CD4-positive, alpha-beta memory T cell (primary cell): ENCODE data around the gene DNER. TPM values are rescaled to one million over a fixed set of nuclear protein-coding genes. Genes with fewer than 3 reads are reported as not detected.

ENCODE experiments used
- CTCF ChIA-PET: fragments of 350-600 bp; sonication (Branson Sonifier 250); formaldehyde crosslinking; loops from one replicate; lab custom pipeline; 2021; ENCODE audit warnings: inconsistent platforms; ENCODE audit not compliant: partially characterized antibody; lab: Charles Lee
- POLR2A ChIA-PET: fragments of 350-600 bp; sonication (Branson Sonifier 250); formaldehyde crosslinking; loops from one replicate; lab custom pipeline; 2021; ENCODE audit not compliant: partially characterized antibody; lab: Charles Lee
- DNase-seq, 5 donors: peaks; one replicate each; pipeline versions ENCODE4 v3.0.0 to v3.0.0-alpha.2; 2020 to 2022; ENCODE audit warnings: mixed read lengths in 1 of 5
- H3K27ac ChIP-seq: one replicate; pipeline ENCODE4 v1.7.0; 2013; ENCODE audit warnings: low read depth, low read length
- H3K27me3 ChIP-seq: 2 replicates; pipeline ENCODE4 v1.7.0; 2013; ENCODE audit warnings: mild to moderate bottlenecking, low read length, moderate library complexity; ENCODE audit not compliant: insufficient read depth
- H3K36me3 ChIP-seq: 2 replicates; pipeline ENCODE4 v1.7.0; 2013; ENCODE audit warnings: mild to moderate bottlenecking, low read length, moderate library complexity; ENCODE audit not compliant: insufficient read depth
- H3K4me1 ChIP-seq: 2 replicates; pipeline ENCODE4 v1.7.0; 2013; ENCODE audit warnings: mild to moderate bottlenecking, low read length, moderate library complexity; ENCODE audit not compliant: insufficient read depth
- H3K4me3 ChIP-seq, 2 donors: one replicate each; pipeline ENCODE4 v1.7.0; 2013; ENCODE audit warnings: low read length in 2 of 2, mild to moderate bottlenecking in 1 of 2
- H3K9me3 ChIP-seq, 2 donors: one replicate each; pipeline ENCODE4 v1.7.0; 2013; ENCODE audit warnings: low read length in 2 of 2, control low read depth in 1 of 2; ENCODE audit not compliant: control insufficient read depth in 1 of 2
- H3K27ac Mint-ChIP-seq, 7 donors: one replicate each; pipeline ENCODE4 v1.8.0; 2020 to 2021; ENCODE audit warnings: mixed read lengths in 7 of 7, mild to moderate bottlenecking in 6 of 7, inconsistent platforms in 3 of 7, moderate library complexity in 3 of 7
- H3K27me3 Mint-ChIP-seq, 2 donors: one replicate each; pipeline ENCODE4 v1.8.0; 2020 to 2021; ENCODE audit warnings: mixed read lengths in 2 of 2
- H3K36me3 Mint-ChIP-seq, 2 donors: one replicate each; pipeline ENCODE4 v1.8.0; 2020 to 2021; ENCODE audit warnings: mixed read lengths in 2 of 2, inconsistent platforms in 1 of 2, mild to moderate bottlenecking in 1 of 2
- H3K4me1 Mint-ChIP-seq, 4 donors: one replicate each; pipeline ENCODE4 v1.8.0; 2020 to 2021; ENCODE audit warnings: mixed read lengths in 4 of 4, mild to moderate bottlenecking in 1 of 4
- H3K4me3 Mint-ChIP-seq, 8 donors: one replicate each; pipeline ENCODE4 v1.8.0; 2020 to 2021; ENCODE audit warnings: mixed read lengths in 8 of 8, mild to moderate bottlenecking in 7 of 8, moderate library complexity in 6 of 8, inconsistent platforms in 3 of 8
- H3K9me3 Mint-ChIP-seq, 8 donors: one replicate each; pipeline ENCODE4 v1.8.0; 2020 to 2021; ENCODE audit warnings: mixed read lengths in 8 of 8, mild to moderate bottlenecking in 5 of 8, inconsistent platforms in 3 of 8, moderate library complexity in 1 of 8
- intact Hi-C: fragments of 100-400 bp; cut with micrococcal nuclease; formaldehyde crosslinking; loops from one replicate; pipeline ENCODE4 v1.15.1; 2023
- polyA plus RNA-seq, 2 donors: library from polyadenylated mRNA; unstranded; fragments of 300-500 nt; fragmentation: Illumina TruSeq; gene quantifications; one replicate each; pipeline ENCODE4 v1.2.3, GENCODE V29; 2021
- total RNA-seq, 2 experiments: library from RNA; stranded (reverse); gene quantifications; one replicate each; pipeline ENCODE4 v1.2.3, GENCODE V29; 2021

DNER gene
- total and polyA plus RNA-seq, 4 experiments from 2014 or later = not detected

DNA sequence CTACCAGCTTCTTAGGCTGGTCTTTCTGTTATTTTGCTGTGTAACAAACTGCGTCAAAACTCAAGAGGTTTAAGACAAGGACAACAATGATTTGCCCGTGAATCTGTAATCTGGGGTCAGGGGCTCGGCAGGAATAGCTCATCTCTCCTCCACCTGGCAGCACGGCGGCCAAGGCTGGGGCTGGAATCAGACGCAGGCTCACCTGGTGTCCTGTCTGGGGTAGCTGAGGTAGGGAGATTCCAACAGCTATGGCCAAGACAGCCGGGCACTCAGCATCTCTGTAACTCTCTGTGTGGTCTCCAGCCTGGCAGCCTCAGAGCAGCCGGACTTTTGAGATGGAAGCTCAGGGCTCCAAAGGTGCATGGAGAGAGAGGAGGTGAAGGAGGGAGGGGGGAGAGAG, 42.3 kb downstream of the DNER start:
- H3K36me3 ChIP-seq = no peaks in the 10 kb centered on the region
- CTCF ChIA-PET = no interaction called here

GRCh38 chr2:229669841-229670240, 44.5 kb downstream of the DNER start:
- no peak overlapping the region for H3K4me3 ChIP-seq
- no peak for DNase-seq
- H3K4me1 Mint-ChIP-seq = no peaks in the 10 kb centered on the region
- H3K27me3 ChIP-seq = no peaks in the 10 kb centered on the region
- ChIA-PET CTCF (no interaction called here), POLR2A (no interaction called here)
- no peaks in the 10 kb centered on the region for H3K36me3 ChIP-seq
- H3K9me3 ChIP-seq = no peaks in the 10 kb centered on the region
- no peaks in the 10 kb centered on the region for H3K36me3 Mint-ChIP-seq
- H3K4me3 Mint-ChIP-seq = no peak overlapping the region
- H3K9me3 Mint-ChIP-seq = peaks cover 0 to 4% (median 2%) of the 10 kb centered on the region in 8 donors
- no peak overlapping the region for H3K27ac ChIP-seq
- intact Hi-C loops = no loop called here
- no peak overlapping the region for H3K27ac Mint-ChIP-seq
- no peaks in the 10 kb centered on the region for H3K4me1 ChIP-seq
- peaks cover 13 to 29% of the 10 kb centered on the region in 2 donors for H3K27me3 Mint-ChIP-seq

More for the DNA sequence above, 42.3 kb downstream of the DNER start:
- H3K9me3 ChIP-seq = no peaks in the 10 kb centered on the region
- POLR2A ChIA-PET = no interaction called here
- no peak overlapping the region for H3K27ac ChIP-seq
- H3K4me1 ChIP-seq = no peaks in the 10 kb centered on the region
- H3K27ac Mint-ChIP-seq = no peak overlapping the region
- no peaks in the 10 kb centered on the region for H3K27me3 ChIP-seq
- H3K9me3 Mint-ChIP-seq = peaks cover 0 to 6% (median under 1%) of the 10 kb centered on the region in 8 donors
- H3K27me3 Mint-ChIP-seq = peaks cover 19 to 37% of the 10 kb centered on the region in 2 donors
- no peaks in the 10 kb centered on the region for H3K4me1 Mint-ChIP-seq
- no peak overlapping the region for H3K4me3 Mint-ChIP-seq
- no peaks in the 10 kb centered on the region for H3K36me3 Mint-ChIP-seq
- intact Hi-C loops = no loop called here
- DNase-seq = no peak
- H3K4me3 ChIP-seq = no peak overlapping the region

- ChIA-PET CTCF (no interaction called here), POLR2A (no interaction called here)
- H3K27me3 ChIP-seq = no peaks in the 10 kb centered on the region
- no peak overlapping the region for H3K27ac ChIP-seq
- H3K27me3 Mint-ChIP-seq = peaks cover 11 to 19% of the 10 kb centered on the region in 2 donors
- no peaks in the 10 kb centered on the region for H3K9me3 ChIP-seq
- no peaks in the 10 kb centered on the region for H3K36me3 Mint-ChIP-seq
- DNase-seq = no peak
- H3K4me1 Mint-ChIP-seq = no peaks in the 10 kb centered on the region
- H3K27ac Mint-ChIP-seq = no peak overlapping the region
- no peaks in the 10 kb centered on the region for H3K4me1 ChIP-seq
- H3K36me3 ChIP-seq = no peaks in the 10 kb centered on the region
- intact Hi-C loops = no loop called here
- peaks cover 0 to 4% (median 2%) of the 10 kb centered on the region in 8 donors for H3K9me3 Mint-ChIP-seq
- H3K4me3 Mint-ChIP-seq = no peak overlapping the region
- no peak overlapping the region for H3K4me3 ChIP-seq
Observed at GRCh38 chr2:229666811-229667210, 47.5 kb downstream of the DNER start.

DNA sequence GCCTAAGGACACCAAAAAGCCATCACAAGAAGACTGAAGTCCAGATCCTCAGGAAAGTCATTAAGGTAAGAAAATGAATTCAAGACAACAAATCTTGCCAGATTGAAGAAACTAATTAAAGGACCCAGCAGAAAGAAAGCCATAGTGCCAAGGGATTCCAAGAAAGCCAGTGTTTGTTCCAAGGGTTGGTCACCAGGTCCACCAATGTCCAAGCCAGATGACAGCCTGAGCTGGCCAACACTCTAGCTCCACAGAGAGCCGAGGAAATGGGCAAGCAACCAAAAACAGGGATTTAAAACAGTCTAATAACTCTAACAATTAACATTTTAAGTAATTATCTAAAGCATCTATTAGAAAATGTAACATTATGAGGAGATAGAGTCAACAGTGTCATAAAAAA, 49.2 kb downstream of the DNER start:
- POLR2A ChIA-PET = no interaction called here
- Mint-ChIP-seq H3K27ac (no peak overlapping the region), H3K4me3 (no peak overlapping the region), H3K36me3 (no peaks in the 10 kb centered on the region), H3K4me1 (no peaks in the 10 kb centered on the region), H3K27me3 (peaks cover 14 to 21% of the 10 kb centered on the region in 2 donors), H3K9me3 (peaks cover 0 to 4% (median 2%) of the 10 kb centered on the region in 8 donors)
- no peaks in the 10 kb centered on the region for H3K4me1 ChIP-seq
- no peak for DNase-seq
- CTCF ChIA-PET = no interaction called here
- H3K4me3 ChIP-seq = no peak overlapping the region
- intact Hi-C loops = no loop called here
- H3K9me3 ChIP-seq = no peaks in the 10 kb centered on the region
- no peaks in the 10 kb centered on the region for H3K36me3 ChIP-seq
- H3K27me3 ChIP-seq = no peaks in the 10 kb centered on the region
- no peak overlapping the region for H3K27ac ChIP-seq

DNA sequence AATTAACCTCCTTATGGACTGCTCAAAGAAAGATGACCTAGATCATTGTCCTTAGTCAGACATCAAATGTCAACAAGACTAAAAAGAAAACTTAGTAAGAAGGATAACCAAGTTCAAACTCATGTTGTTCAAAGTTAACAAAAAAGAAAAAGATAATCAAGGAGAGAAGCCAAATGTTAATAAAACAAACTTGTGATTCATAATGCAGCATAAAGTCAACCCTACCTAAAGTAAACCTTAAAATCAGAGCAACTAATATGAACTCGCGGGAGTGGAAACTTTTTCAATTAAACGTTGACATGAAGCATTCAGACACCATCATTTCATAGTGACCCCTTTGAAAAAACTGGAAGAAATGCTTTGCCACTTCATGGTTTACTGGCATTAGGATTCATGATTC, 52.9 kb downstream of the DNER start:
- Histone ChIP-seq H3K4me1 (no peaks in the 10 kb centered on the region), H3K4me3 (no peak overlapping the region), H3K27ac (no peak overlapping the region), H3K36me3 (no peaks in the 10 kb centered on the region), H3K27me3 (no peaks in the 10 kb centered on the region), H3K9me3 (no peaks in the 10 kb centered on the region)
- intact Hi-C loops = no loop called here
- CTCF ChIA-PET = no interaction called here
- Mint-ChIP-seq H3K4me3 (no peak overlapping the region), H3K36me3 (no peaks in the 10 kb centered on the region), H3K27me3 (peaks cover 10 to 17% of the 10 kb centered on the region in 2 donors), H3K27ac (no peak overlapping the region), H3K9me3 (peaks cover 0 to 2% (median 0%) of the 10 kb centered on the region in 8 donors), H3K4me1 (no peaks in the 10 kb centered on the region)
- no peak for DNase-seq
- POLR2A ChIA-PET = no interaction called here

DNA sequence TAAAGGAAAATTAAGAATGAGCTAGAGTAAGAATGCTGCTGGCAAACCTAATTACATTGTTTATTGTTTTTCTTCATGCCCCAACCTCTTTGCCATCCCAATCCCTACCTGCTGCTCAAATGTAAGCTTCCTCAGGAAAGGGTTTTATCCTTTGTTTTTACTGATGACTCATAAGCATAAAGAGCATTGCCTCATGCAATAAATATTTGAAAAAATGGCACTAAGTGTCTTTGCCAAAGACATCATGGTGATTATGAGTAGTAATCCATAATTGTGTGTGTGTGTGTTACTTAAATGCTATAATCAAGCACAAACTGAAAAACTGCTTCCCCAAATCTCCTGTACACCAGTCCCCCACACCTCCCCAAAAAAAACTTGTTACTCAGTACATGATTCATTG, 53.4 kb downstream of the DNER start:
- no peaks in the 10 kb centered on the region for H3K36me3 Mint-ChIP-seq
- H3K27me3 Mint-ChIP-seq = peaks cover 10 to 19% of the 10 kb centered on the region in 2 donors
- no peaks in the 10 kb centered on the region for H3K9me3 ChIP-seq
- CTCF ChIA-PET = no interaction called here
- POLR2A ChIA-PET = no interaction called here
- H3K4me3 Mint-ChIP-seq = no peak overlapping the region
- no peak overlapping the region for H3K4me3 ChIP-seq
- no peaks in the 10 kb centered on the region for H3K27me3 ChIP-seq
- H3K36me3 ChIP-seq = no peaks in the 10 kb centered on the region
- no peak for DNase-seq
- no peak overlapping the region for H3K27ac ChIP-seq
- no peaks in the 10 kb centered on the region for H3K4me1 Mint-ChIP-seq
- H3K4me1 ChIP-seq = no peaks in the 10 kb centered on the region
- no peak overlapping the region for H3K27ac Mint-ChIP-seq
- H3K9me3 Mint-ChIP-seq = peaks cover 0 to 2% (median 0%) of the 10 kb centered on the region in 8 donors
- intact Hi-C loops = no loop called here

GRCh38 chr2:229660391-229660790, 54.0 kb downstream of the DNER start:
- Histone ChIP-seq H3K9me3 (no peaks in the 10 kb centered on the region), H3K4me1 (no peaks in the 10 kb centered on the region), H3K27me3 (no peaks in the 10 kb centered on the region), H3K4me3 (no peak overlapping the region), H3K27ac (no peak overlapping the region), H3K36me3 (no peaks in the 10 kb centered on the region)
- intact Hi-C loops = no loop called here
- POLR2A ChIA-PET = no interaction called here
- Mint-ChIP-seq H3K27ac (no peak overlapping the region), H3K4me1 (no peaks in the 10 kb centered on the region), H3K36me3 (no peaks in the 10 kb centered on the region), H3K4me3 (no peak overlapping the region), H3K9me3 (no peaks in the 10 kb centered on the region), H3K27me3 (peaks cover 10 to 19% of the 10 kb centered on the region in 2 donors)
- CTCF ChIA-PET = no interaction called here
- DNase-seq = no peak

GRCh38 chr2:229658004-229658403, 56.4 kb downstream of the DNER start:
- H3K9me3 Mint-ChIP-seq = no peaks in the 10 kb centered on the region
- no peaks in the 10 kb centered on the region for H3K36me3 Mint-ChIP-seq
- H3K4me1 ChIP-seq = no peaks in the 10 kb centered on the region
- no peak overlapping the region for H3K4me3 Mint-ChIP-seq
- no peaks in the 10 kb centered on the region for H3K36me3 ChIP-seq
- H3K9me3 ChIP-seq = no peaks in the 10 kb centered on the region
- no peak overlapping the region for H3K27ac ChIP-seq
- H3K4me3 ChIP-seq = no peak overlapping the region
- POLR2A ChIA-PET = no interaction called here
- H3K27ac Mint-ChIP-seq = no peak overlapping the region
- no peak for DNase-seq
- H3K27me3 ChIP-seq = no peaks in the 10 kb centered on the region
- intact Hi-C loops = no loop called here
- CTCF ChIA-PET = no interaction called here
- H3K4me1 Mint-ChIP-seq = no peaks in the 10 kb centered on the region
- peaks cover 11 to 15% of the 10 kb centered on the region in 2 donors for H3K27me3 Mint-ChIP-seq
